CD4-positive, alpha-beta memory T cell (primary cell): ENCODE measurements around the gene ZMYND15. TPM values are rescaled to one million over a fixed set of nuclear protein-coding genes. Genes with fewer than 3 reads are reported as not detected.

Experiments used
- CTCF ChIA-PET: fragments of 350-600 bp; sonication (Branson Sonifier 250); formaldehyde crosslinking; loops from one replicate; lab custom pipeline; 2021; ENCODE audit warnings: inconsistent platforms; ENCODE audit not compliant: partially characterized antibody; lab: Charles Lee
- POLR2A ChIA-PET: fragments of 350-600 bp; sonication (Branson Sonifier 250); formaldehyde crosslinking; loops from one replicate; lab custom pipeline; 2021; ENCODE audit not compliant: partially characterized antibody; lab: Charles Lee
- DNase-seq, 5 donors: peaks; one replicate each; pipeline versions ENCODE4 v3.0.0 to v3.0.0-alpha.2; 2020 to 2022; ENCODE audit warnings: mixed read lengths in 1 of 5
- H3K27ac ChIP-seq: one replicate; pipeline ENCODE4 v1.7.0; 2013; ENCODE audit warnings: low read depth, low read length
- H3K27me3 ChIP-seq: 2 replicates; pipeline ENCODE4 v1.7.0; 2013; ENCODE audit warnings: mild to moderate bottlenecking, low read length, moderate library complexity; ENCODE audit not compliant: insufficient read depth
- H3K36me3 ChIP-seq: 2 replicates; pipeline ENCODE4 v1.7.0; 2013; ENCODE audit warnings: mild to moderate bottlenecking, low read length, moderate library complexity; ENCODE audit not compliant: insufficient read depth
- H3K4me1 ChIP-seq: 2 replicates; pipeline ENCODE4 v1.7.0; 2013; ENCODE audit warnings: mild to moderate bottlenecking, low read length, moderate library complexity; ENCODE audit not compliant: insufficient read depth
- H3K4me3 ChIP-seq, 2 donors: one replicate each; pipeline ENCODE4 v1.7.0; 2013; ENCODE audit warnings: low read length in 2 of 2, mild to moderate bottlenecking in 1 of 2
- H3K9me3 ChIP-seq, 2 donors: one replicate each; pipeline ENCODE4 v1.7.0; 2013; ENCODE audit warnings: low read length in 2 of 2, control low read depth in 1 of 2; ENCODE audit not compliant: control insufficient read depth in 1 of 2
- H3K27ac Mint-ChIP-seq, 7 donors: one replicate each; pipeline ENCODE4 v1.8.0; 2020 to 2021; ENCODE audit warnings: mixed read lengths in 7 of 7, mild to moderate bottlenecking in 6 of 7, inconsistent platforms in 3 of 7, moderate library complexity in 3 of 7
- H3K27me3 Mint-ChIP-seq, 2 donors: one replicate each; pipeline ENCODE4 v1.8.0; 2020 to 2021; ENCODE audit warnings: mixed read lengths in 2 of 2
- H3K36me3 Mint-ChIP-seq, 2 donors: one replicate each; pipeline ENCODE4 v1.8.0; 2020 to 2021; ENCODE audit warnings: mixed read lengths in 2 of 2, inconsistent platforms in 1 of 2, mild to moderate bottlenecking in 1 of 2
- H3K4me1 Mint-ChIP-seq, 4 donors: one replicate each; pipeline ENCODE4 v1.8.0; 2020 to 2021; ENCODE audit warnings: mixed read lengths in 4 of 4, mild to moderate bottlenecking in 1 of 4
- H3K4me3 Mint-ChIP-seq, 8 donors: one replicate each; pipeline ENCODE4 v1.8.0; 2020 to 2021; ENCODE audit warnings: mixed read lengths in 8 of 8, mild to moderate bottlenecking in 7 of 8, moderate library complexity in 6 of 8, inconsistent platforms in 3 of 8
- H3K9me3 Mint-ChIP-seq, 8 donors: one replicate each; pipeline ENCODE4 v1.8.0; 2020 to 2021; ENCODE audit warnings: mixed read lengths in 8 of 8, mild to moderate bottlenecking in 5 of 8, inconsistent platforms in 3 of 8, moderate library complexity in 1 of 8
- intact Hi-C: fragments of 100-400 bp; cut with micrococcal nuclease; formaldehyde crosslinking; loops from one replicate; pipeline ENCODE4 v1.15.1; 2023
- polyA plus RNA-seq, 2 donors: library from polyadenylated mRNA; unstranded; fragments of 300-500 nt; fragmentation: Illumina TruSeq; gene quantifications; one replicate each; pipeline ENCODE4 v1.2.3, GENCODE V29; 2021
- total RNA-seq, 2 experiments: library from RNA; stranded (reverse); gene quantifications; one replicate each; pipeline ENCODE4 v1.2.3, GENCODE V29; 2021

The ZMYND15 gene
- total and polyA plus RNA-seq, 4 experiments from 2014 or later: 0.15 to 0.44 (median 0.41) TPM; not detected in 1

DNA sequence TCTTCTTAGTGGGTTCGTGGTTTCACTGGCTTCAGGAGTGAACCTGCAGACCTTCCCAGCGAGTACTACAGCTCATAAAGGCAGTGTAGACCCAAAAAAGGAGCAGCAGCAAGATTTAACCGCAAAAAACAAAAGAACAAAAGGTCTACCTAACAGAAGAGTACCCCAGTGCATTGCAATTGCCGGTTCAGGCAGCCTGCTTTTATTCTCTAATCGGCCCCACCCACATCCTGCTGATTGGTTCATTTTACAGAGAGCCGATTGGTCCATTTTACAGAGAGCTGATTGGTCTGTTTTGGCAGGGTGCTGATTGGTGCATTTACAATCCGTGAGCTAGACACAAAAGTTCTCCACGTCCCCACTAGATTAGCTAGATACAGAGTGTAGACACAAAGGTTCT, 31.2 kb upstream of the ZMYND15 start:
- peak overlapping the region in 6 of 7 donors; percentile 32 to 90 (median 77) for H3K27ac Mint-ChIP-seq
- Histone ChIP-seq H3K27me3 (no peaks in the 10 kb centered on the region), H3K36me3 (no peaks in the 10 kb centered on the region), H3K4me1 (peaks cover 31% of the 10 kb centered on the region), H3K9me3 (no peaks in the 10 kb centered on the region), H3K27ac (no peak overlapping the region), H3K4me3 (no peak overlapping the region)
- peaks cover 0 to 5% of the 10 kb centered on the region in 2 donors for H3K36me3 Mint-ChIP-seq
- peaks cover 0 to 2% (median 0%) of the 10 kb centered on the region in 8 donors for H3K9me3 Mint-ChIP-seq
- ChIA-PET CTCF (interaction anchor here (0.8 to 4.8 kb wide), 6 partner anchors 24 to 194 kb away, joined by 3 to 59 read pairs (median 14); partner anchors contain the start of genes CHRNE and GLTPD2), POLR2A (interaction anchor here (1.4 to 6.8 kb wide), 5 partner anchors 81 to 232 kb away, joined by 3 to 81 read pairs (median 28); partner anchors contain the start of genes GLTPD2, RNF167 and SLC25A11)
- no peaks in the 10 kb centered on the region for H3K27me3 Mint-ChIP-seq
- peak overlapping the region; percentile 3 to 75 (median 64) for H3K4me3 Mint-ChIP-seq
- intact Hi-C loops: no loop called here
- DNase-seq: peak; percentile 63 to 78 (median 70)
- peaks cover 30 to 73% (median 44%) of the 10 kb centered on the region in 4 donors for H3K4me1 Mint-ChIP-seq

DNA sequence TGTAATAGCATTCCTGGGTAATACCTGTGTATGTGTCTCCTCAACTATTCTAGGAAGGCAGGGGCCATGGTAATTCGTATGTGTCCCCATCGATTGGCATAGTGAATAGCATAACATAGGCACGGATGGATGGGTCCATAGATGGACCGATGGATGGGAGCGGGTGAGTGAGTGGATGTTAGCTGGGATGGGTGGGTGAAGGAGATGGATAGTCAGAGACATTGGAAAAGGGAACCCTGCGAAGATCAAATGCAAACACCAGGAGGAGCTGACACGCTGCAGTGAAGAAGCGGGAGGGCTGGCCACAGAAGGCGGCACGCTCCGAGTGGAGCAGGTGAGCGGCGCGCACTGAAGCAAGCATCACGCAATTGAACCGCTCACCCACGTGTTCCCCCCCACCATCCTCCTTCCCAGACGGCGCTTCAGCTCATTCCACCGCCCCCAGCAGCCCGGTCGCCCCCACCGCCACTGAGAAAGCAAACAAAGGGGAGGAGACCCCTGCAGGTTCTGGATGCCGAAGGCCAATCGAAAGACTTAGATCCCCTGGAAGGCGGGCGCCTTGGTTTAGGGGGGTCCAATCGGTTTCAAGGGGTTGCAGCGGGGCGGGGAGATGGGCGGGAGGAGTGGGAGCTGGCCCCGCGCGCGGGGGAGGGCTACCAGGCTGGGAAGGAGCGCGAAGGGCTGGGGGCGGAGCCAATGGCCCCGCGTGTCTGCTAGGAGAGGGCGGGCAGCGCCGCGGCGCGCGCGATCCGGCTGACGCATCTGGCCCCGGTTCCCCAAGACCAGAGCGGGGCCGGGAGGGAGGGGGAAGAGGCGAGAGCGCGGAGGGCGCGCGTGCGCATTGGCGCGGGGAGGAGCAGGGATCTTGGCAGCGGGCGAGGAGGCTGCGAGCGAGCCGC, 29.6 kb upstream of the ZMYND15 start, which contains the start of gene ARRB2:
Gene ARRB2 (plus strand): TSS at position 839 of the 899 bp plus-strand sequence. CDS start 90 bp downstream, outside the sequence.
- ChIA-PET CTCF (interaction anchor here (0.7 to 4.8 kb wide), 21 partner anchors 8 to 230 kb away, joined by 3 to 59 read pairs (median 4); partner anchors contain the start of genes C17orf107, CHRNE, GLTPD2 and MED11), POLR2A (interaction anchor here (0.6 to 7.0 kb wide), 27 partner anchors 9 to 567 kb away, joined by 3 to 81 read pairs (median 5); partner anchors contain the start of genes C17orf107, CHRNE, CXCL16 and CYB5D2)
- no peaks in the 10 kb centered on the region for H3K27me3 ChIP-seq
- peaks cover 40% of the 10 kb centered on the region for H3K4me1 ChIP-seq
- peak; percentile 98 to 99 (median 99) for DNase-seq
- intact Hi-C loops: loop anchor here (1.0 to 5.0 kb wide), 13 partner anchors 21 to 567 kb away; partner anchors contain the start of genes C17orf107, CHRNE, CXCL16 and CYB5D2
- Mint-ChIP-seq H3K9me3 (no peaks in the 10 kb centered on the region), H3K4me3 (peak within 1 kb of the TSS; percentile 85 to 98 (median 96)), H3K27ac (peak within 1 kb of the TSS; percentile 86 to 98 (median 91)), H3K27me3 (no peaks in the 10 kb centered on the region), H3K36me3 (peaks cover 0 to 14% of the 10 kb centered on the region in 2 donors), H3K4me1 (peaks cover 34 to 72% (median 45%) of the 10 kb centered on the region in 4 donors)
- H3K4me3 ChIP-seq: peak within 1 kb of the TSS; percentile 85 to 89
- H3K27ac ChIP-seq: peak within 1 kb of the TSS; percentile 79
- H3K36me3 ChIP-seq: no peaks in the 10 kb centered on the region
- H3K9me3 ChIP-seq: no peaks in the 10 kb centered on the region

DNA sequence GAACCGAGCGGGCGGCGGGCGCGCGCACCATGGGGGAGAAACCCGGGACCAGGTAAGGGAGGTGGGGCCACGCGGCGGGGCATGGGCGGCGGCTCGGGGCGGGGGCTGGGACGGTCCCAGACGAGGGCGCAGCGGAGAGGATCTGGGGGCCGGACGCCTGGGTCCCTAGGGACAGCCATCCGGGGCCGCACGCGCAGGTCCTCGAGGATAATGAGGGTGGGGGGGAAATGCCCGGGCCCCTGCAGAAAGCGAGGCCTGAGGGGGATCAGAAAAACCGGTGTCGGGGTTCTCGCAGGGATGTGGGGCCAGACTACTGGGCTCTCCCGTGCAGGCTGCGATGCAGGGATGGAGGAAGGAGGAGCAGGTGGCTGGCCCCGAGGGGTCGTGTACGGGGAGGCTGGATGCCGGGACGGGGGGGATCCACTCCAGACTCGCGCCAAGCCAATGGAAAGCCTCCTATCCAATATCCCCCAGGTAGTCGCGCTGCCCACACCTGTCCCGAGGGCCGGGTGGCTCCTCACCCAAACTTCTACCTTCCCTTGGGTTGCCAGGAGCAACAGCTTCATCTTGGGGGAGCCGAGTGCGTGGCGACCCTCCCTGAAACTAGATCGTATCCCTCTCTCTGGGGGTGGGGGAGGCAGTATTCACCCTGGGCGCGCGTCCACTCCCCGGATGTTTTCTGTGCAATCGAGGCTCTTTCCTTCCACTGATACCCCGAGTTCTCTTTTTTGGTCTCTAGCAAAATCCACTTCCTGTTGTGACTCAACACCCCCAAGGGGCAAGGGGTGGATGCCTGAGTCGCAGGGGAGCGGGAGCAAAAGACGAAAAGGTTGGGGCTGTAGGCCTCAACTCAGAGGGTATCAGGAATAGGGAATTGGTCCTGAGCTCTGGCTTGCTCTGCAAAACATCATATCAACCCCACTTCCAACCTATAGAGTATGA, 28.7 kb upstream of the ZMYND15 start:
- Mint-ChIP-seq H3K9me3 (no peaks in the 10 kb centered on the region), H3K4me3 (peak overlapping the region; percentile 85 to 98 (median 96)), H3K4me1 (peaks cover 42 to 76% (median 51%) of the 10 kb centered on the region in 4 donors), H3K27me3 (no peaks in the 10 kb centered on the region), H3K36me3 (peaks cover 5 to 22% of the 10 kb centered on the region in 2 donors), H3K27ac (peak overlapping the region; percentile 86 to 98 (median 91))
- H3K4me3 ChIP-seq: peak overlapping the region; percentile 85 to 89
- H3K27me3 ChIP-seq: no peaks in the 10 kb centered on the region
- no peaks in the 10 kb centered on the region for H3K9me3 ChIP-seq
- ChIA-PET POLR2A (interaction anchor here (0.7 to 7.0 kb wide), 36 partner anchors 8 to 568 kb away, joined by 3 to 81 read pairs (median 4); partner anchors contain the start of genes C17orf107, CHRNE, CXCL16 and CYB5D2), CTCF (interaction anchor here (0.7 to 4.8 kb wide), 20 partner anchors 9 to 229 kb away, joined by 3 to 59 read pairs (median 4); partner anchors contain the start of genes C17orf107, CHRNE, GLTPD2 and MED11)
- H3K27ac ChIP-seq: peak overlapping the region; percentile 79
- H3K36me3 ChIP-seq: no peaks in the 10 kb centered on the region
- H3K4me1 ChIP-seq: peaks cover 48% of the 10 kb centered on the region
- peak; percentile 40 to 71 (median 50) for DNase-seq
- intact Hi-C loops: loop anchor here (1.0 to 5.0 kb wide), 13 partner anchors 20 to 568 kb away; partner anchors contain the start of genes C17orf107, CHRNE, CXCL16 and CYB5D2

DNA sequence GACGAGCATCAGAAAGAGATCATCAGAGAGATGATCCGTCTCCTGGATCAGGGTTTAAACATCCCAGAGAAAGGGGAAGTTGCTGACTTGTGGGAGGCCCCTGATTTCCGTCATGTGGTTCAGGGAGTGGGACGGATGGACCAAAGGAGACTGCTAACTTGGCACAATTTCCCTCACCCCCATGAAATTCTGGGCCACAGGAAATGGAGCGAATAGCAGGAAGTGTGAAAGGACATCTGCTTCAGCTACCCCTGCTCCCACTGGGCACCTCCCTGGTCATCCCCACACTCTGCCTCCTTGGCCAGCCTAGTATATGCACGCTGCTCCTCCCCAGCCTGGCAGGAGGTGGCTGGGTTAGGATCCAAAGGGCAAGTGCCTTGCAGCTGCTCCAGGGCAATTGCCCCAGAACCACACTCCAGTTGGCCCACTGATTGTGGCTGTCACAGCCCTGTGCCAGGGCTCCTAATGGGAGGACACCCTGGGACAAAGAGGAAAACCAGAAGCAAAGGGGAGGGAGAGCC, 27.9 kb upstream of the ZMYND15 start:
- H3K27ac ChIP-seq: peak overlapping the region; percentile 79
- peaks cover 2% of the 10 kb centered on the region for H3K36me3 ChIP-seq
- no peak for DNase-seq
- peaks cover 52% of the 10 kb centered on the region for H3K4me1 ChIP-seq
- ChIA-PET CTCF (interaction anchor here (0.6 to 2.5 kb wide), 4 partner anchors 20 to 177 kb away, joined by 3 to 15 read pairs (median 7); partner anchors contain the start of gene MED11), POLR2A (interaction anchor here (0.9 to 7.0 kb wide), 22 partner anchors 8 to 256 kb away, joined by 3 to 81 read pairs (median 4); partner anchors contain the start of genes CHRNE, GLTPD2, MED11 and PFN1)
- Mint-ChIP-seq H3K4me1 (peaks cover 36 to 70% (median 50%) of the 10 kb centered on the region in 4 donors), H3K36me3 (peaks cover 5 to 24% of the 10 kb centered on the region in 2 donors), H3K9me3 (no peaks in the 10 kb centered on the region), H3K4me3 (peak overlapping the region; percentile 85 to 98 (median 96)), H3K27me3 (no peaks in the 10 kb centered on the region), H3K27ac (peak overlapping the region; percentile 86 to 98 (median 91))
- no peaks in the 10 kb centered on the region for H3K9me3 ChIP-seq
- intact Hi-C loops: loop anchor here (2.0 to 5.0 kb wide), 5 partner anchors 27 to 569 kb away; partner anchors contain the start of genes C17orf107, CXCL16, CYB5D2 and INCA1
- H3K4me3 ChIP-seq: peak overlapping the region; percentile 85 to 89
- no peaks in the 10 kb centered on the region for H3K27me3 ChIP-seq

DNA sequence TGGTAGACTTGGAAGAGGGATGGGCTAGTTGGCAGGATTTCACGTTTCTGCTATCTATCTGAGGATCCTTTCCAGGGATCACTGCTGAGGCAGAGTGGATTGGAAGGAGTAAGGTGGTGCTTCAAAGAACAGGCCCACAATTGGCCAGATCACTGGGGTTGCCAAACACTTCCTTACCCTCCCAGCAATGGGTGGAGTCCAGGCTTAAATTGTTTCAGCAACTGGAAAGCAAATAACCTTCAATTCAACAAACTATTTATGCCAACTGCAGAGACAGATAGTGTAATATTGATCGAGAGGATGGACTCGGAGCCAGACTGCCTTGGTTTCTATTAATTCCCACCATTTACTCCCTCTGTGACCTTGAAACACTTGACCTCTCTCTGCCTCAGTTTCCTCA, 27.1 kb upstream of the ZMYND15 start:
- H3K36me3 ChIP-seq: peaks cover 10% of the 10 kb centered on the region
- intact Hi-C loops: loop anchor here (5.0 kb wide), 1 partner anchor 285 kb away; the partner anchor contains the start of genes INCA1 and KIF1C
- Mint-ChIP-seq H3K4me3 (peak overlapping the region; percentile 85 to 98 (median 96)), H3K36me3 (peaks cover 12 to 30% of the 10 kb centered on the region in 2 donors), H3K27me3 (no peaks in the 10 kb centered on the region), H3K9me3 (no peaks in the 10 kb centered on the region), H3K27ac (peak overlapping the region; percentile 86 to 98 (median 91)), H3K4me1 (peaks cover 38 to 69% (median 52%) of the 10 kb centered on the region in 4 donors)
- H3K9me3 ChIP-seq: no peaks in the 10 kb centered on the region
- H3K4me3 ChIP-seq: peak overlapping the region in 1 of 2 donors; percentile 89
- CTCF ChIA-PET: interaction anchor here (1.9 kb wide), 1 partner anchor 78 kb away, joined by 11 read pairs; no protein-coding TSS in a partner anchor
- peaks cover 58% of the 10 kb centered on the region for H3K4me1 ChIP-seq
- DNase-seq: no peak
- H3K27me3 ChIP-seq: no peaks in the 10 kb centered on the region
- POLR2A ChIA-PET: interaction anchor here (0.9 to 7.0 kb wide), 8 partner anchors 7 to 227 kb away, joined by 3 to 81 read pairs (median 22); partner anchors contain the start of genes GLTPD2, MED11, PSMB6 and RNF167
- peak overlapping the region; percentile 79 for H3K27ac ChIP-seq
